ENCODE data around the gene ABO.
"Not testable (repeated sequence)": the region's sequence is repeated elsewhere in the genome, so short reads cannot be mapped to it uniquely, and the experiment has no call there.

The ABO gene

DNA sequence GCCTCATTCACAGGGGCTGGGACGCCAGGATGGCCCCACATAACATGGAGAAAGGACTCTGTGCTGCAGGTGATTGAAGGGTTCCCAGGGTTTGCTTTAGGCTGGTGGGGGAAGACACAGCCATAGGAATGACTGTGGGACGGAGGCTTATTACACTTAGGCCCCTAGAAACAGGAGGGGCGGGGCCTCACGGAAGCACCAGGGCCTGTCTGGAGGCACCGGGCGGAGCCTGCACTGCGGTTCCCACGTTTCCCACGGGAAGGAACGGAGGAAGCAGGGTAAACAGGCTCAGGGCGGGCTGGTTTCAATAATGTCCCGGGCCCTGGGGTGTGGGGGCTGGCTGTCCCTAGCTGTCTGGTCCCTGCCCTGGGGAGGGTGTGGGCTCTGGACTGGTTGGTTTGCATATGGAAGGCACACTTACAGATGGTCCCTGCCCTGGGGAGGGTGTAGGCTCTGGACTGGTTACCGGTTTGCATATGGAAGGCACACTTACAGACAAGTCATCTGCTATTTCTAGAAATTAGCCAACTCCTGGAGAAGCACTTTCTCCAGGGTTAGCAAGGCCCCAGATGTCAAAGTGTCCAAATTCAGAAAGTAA is 51.7 kb downstream of the ABO start:
- not testable (repeated sequence) for DNase-seq

DNA sequence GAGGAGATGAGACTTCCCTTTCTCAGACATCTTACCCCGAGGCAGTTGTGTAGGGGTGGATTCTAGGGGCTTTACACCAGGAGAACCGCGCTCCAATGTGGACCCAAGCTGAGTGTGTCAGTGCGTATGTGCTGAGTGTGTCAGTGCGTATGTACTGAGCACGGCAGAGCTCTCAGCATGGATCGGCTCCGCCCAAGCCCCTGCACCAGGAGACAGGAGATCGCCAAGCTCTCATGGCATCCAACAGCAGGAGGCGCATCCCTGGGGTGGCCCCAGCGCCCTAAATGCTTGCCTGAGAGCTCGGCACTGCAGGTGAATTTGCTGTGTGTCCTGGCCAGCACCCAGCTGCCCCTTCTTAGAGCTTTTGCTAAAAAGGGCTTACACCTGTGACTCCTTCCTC is 53.0 kb downstream of the ABO start:
- not testable (repeated sequence) for DNase-seq

DNA sequence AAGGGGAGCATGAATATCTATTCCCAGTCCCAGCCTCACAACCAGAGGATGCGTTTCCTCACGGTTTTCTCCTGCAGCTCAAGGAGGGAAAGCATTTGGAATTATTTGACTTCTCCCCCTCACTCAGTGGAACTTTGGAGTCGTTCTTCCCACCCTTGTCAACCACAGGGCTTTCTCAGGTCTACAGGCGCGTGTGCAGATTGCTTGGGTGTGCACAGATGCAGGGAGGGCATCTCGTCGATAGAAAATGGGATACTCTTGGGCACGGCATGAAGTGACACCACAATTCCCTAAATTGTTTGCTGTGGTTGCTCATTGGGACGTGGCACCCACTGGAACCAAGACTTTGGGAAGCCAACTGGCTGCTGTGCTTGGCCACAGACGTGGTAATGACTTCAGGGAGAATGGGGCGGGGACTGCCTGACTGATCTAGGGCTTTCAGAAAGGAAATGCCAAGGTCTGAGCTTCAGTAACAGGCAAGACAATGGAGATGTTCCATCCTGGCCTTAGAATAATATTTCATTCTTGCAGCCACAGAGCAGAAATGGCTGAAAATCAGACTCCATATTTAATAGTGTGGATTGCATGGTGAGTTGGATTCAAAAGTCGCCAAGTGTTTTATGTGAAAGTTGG is 53.7 kb downstream of the ABO start:
- DNase-seq: no peak

DNA sequence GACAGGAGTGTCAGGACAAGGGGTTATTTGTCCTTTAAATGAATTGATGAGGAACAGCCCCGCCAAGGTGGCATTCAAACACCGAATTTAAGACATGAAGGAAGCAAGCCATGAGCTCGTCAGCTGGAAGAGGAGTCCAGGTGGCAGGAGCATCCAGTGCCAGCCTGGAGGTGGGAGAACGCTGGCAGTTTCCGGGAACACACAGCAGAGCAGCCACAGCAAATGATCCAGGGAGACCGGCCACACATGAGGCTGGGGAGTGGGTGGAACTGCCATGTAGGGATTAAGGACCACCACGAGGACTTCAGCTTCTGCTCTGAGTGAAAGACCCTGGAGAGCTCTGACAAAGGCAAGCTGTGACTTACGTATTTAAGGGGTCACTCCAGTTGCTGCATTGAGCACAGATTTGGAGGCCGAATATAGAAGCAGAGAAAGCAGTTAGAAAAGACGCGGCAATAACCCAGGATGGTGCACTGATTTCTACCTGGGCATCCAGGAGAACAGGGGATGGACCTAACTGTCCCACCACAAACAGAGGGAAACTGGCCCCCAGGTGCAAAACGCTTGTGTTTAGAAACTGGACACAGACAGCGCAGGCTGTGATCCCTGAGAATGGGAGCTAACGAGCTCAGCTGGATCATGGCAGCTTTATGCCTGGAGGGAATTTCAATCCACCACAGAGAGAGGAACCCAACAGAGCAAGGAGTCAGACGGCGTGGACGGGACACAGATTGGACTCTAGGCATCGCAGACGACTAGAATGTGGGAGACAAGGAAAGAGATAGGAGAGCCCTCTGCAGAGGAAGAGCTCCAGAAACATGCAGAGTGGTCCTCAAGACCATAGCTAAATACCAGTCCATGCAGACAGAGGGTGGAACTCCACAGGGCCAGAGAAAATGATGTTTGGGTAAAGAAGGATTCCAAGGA is 56.7 kb downstream of the ABO start:
- not testable (repeated sequence) for DNase-seq

DNA sequence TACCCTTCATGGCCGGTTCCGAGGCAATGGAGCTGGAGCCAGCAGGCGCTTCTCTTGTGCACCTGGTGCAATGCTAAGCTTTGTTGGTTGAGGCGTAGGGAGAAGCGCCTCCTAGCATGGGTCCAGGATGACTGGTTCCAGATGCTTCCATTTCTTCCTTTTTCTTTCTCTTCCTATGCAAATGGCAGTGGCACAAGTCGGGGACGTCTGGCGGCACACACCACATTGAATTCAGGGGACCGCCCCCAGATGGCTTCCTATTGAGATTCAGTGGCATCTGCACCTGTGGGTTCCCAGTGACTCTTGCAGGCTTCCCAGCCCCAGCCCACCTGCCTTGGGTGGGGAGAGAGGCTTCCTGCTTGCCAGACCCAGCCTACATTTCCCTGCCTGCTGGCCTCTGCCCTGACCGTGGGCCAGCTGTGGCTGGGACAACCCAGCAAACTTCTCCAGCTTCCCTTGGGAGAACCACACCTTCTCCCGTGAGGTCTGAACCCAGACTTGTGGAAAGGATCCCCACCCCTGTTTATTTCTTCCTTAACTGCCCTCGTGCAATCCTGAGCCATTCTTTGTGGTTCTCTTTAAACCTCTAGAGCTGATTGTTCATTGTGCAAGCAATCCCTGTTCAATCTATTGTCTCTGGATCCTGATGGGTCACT is 57.5 kb downstream of the ABO start:
- not testable (repeated sequence) for DNase-seq

DNA sequence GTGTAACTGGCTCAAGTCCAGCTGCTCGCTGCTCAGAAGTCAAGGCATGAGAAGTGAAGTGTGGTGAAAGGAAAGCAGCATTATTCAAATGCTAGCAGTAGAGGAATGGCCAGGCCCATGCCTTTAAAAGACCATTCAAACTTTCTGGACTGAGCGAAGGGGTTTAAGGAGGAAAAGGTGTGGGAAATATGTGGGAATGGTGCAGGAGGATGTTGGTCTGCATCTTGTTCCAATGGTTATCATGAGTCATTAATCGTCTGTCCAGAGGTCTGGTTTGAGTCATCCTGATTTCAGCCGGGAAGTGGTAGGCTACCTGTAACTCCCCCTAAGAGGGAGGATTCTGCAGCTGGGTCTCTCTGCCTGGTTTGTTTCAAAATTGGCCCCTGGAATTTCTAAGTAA is 60.7 kb downstream of the ABO start:
- DNase-seq: not testable (repeated sequence)

DNA sequence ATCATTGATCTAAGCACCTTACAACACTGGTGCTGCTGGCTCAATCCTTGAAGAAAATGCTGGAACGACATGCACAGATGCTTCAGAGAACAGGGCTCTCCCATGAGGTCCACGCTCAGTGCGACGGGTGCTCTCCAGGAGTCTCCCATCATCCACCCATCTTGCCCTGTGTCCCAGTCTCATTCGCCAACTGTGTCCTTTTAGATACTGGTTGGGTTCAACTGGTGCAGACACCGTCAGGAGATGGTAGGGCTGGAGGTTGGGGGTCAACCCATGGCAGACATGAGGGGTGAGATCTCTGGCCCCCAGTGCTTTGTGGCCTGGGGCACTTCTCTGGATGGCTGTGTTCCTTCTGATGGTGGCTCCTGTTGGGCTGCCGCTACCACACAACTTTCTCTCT is 64.4 kb downstream of the ABO start:
- DNase-seq: no peak

DNA sequence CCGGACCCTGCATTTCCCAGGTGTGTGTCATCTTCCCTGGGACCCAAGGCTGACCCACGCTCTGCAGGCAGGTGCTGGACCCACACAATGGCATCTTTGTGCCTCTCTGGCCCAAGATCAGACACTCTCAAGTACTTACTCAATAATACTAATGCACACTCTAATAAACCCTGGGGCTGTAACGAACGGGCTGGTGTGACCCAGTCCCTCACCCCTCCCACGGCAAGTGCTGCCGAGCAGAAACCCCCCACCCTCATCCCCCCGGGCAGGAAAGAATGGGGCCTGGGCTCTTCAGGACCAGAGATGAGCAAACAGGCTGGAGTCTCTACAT is 64.8 kb downstream of the ABO start:
- DNase-seq: no peak

DNA sequence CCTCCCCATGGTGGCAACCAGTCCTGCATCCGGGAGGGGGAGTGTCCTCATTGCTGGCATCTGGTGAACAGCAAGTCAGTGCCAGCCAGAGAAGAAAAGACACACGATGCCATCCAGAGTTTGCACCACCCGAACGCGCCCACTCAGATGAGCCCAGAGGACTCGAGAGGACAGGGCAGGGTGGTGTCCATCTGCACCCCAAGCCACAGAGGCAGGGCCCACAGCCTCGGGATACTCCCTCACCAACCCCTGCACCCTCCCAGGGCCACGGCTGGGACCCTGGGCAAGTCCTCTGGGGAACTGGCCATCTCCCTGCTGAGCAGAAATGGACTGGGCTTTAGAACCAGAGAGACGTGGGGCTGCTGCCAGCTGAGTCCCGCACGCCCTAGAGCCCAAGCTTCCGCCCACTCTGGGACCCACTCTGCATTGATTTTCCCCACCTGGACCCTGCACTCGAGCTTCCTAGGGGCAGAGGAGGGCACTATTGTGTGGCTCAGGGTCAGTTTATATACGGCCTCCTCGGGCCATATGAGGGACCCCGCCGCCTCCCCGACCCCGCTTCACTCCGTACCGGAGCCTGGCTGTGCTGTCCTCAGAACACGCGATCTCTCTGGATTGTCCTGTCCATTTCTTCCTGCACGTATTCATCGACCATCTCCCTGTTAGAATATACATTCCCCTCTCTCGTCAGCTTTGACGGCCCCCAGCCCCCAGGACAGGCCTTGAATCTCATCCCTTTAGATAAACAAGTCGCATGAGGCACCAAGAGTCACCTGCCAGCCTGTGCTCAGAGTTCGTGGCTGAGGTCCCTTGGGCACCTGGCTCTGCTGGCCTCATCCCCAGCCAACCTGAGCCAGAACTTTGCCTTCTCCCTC is 65.4 kb downstream of the ABO start:
- not testable (repeated sequence) for DNase-seq

DNA sequence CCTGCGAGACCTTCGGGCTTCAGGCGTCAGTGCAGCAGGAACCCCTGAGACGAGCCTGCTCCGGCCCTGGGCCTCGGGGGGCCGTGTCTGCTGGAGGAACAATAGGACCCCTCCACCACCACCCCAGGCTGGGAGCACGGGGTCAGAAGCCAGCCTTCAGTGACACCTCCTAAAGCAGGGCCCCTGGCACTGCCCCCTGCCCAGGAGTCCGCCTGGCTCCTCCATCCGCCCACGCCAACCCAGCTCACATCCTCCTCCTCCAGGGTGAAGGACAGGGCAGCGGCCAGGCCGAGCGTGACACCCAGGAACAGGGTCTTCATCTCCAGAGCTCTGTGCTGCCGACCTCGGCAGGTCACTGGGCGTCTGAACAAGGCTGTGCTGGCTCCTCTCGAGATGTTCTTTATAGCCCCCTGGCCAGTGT is 66.1 kb downstream of the ABO start, which contains the start of gene OBP2B:
Gene OBP2B (minus strand): TSS at position 371 of the 421 bp plus-strand sequence. CDS start 51 bp downstream, at position 320.
- DNase-seq: not testable (repeated sequence)

DNA sequence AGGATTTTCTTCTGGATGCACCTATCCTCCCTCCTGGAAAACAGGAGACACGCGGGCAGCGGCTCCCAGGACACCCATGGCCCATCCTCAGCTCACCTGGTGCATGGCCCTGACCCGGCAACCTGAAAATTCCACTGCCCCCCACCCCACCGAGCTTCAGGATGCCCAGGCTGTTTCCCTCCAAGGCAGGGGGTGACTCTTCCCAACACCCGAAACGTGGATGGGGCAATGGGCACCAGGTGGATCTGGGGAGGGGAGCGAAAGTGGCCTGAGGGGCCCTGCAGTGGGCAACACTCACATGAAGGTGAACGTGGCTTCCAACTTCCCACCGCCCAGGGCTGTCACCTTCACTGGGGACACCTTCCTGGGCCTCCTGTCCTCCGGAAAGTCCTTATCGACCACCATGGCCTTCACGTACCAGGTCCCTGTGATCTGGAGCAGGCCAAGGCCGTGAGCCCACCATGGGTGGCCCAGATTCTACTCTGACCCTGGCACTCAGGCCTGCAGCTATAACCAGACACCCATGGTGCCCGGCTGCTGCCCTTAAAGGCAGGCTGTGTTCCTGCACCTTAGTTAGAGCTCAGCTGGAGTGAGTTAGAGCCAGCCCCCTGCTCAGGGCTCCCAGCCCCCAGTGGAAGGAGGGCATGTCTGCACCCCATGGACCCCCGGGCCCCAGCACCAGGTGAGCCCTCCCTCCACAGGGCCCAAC is 66.7 kb downstream of the ABO start:
- not testable (repeated sequence) for DNase-seq

DNA sequence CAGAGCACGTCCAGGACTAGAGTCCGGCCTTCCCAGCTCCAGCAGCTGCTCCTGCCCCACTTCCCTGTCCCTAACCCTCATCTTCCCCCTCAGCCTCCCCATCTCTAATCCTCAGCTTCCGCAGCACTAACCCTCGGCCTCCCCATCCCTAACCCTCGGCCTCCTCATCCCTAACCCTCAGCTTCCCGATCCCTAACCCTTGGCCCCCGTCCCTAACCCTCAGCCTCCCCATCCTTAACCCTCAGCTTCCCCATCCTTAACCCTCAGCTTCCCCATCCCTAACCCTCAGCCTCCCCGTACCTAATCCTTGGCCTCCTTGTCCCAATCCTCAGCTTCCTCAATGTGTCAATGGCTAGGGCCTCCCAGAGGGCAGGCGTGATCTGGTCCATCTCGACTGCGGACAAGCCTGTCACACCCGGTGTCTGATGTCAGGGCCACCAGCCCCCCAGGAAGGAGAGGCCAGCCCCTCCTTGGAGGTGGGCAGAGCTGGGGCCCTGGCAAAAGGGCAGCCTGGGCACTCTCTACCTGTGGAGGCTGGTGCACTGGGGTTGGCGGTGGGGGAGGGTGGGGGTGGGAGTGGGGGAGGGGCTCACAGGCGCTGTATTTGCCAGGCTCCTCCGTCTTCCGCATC is 67.3 kb downstream of the ABO start:
- no peak for DNase-seq

DNA sequence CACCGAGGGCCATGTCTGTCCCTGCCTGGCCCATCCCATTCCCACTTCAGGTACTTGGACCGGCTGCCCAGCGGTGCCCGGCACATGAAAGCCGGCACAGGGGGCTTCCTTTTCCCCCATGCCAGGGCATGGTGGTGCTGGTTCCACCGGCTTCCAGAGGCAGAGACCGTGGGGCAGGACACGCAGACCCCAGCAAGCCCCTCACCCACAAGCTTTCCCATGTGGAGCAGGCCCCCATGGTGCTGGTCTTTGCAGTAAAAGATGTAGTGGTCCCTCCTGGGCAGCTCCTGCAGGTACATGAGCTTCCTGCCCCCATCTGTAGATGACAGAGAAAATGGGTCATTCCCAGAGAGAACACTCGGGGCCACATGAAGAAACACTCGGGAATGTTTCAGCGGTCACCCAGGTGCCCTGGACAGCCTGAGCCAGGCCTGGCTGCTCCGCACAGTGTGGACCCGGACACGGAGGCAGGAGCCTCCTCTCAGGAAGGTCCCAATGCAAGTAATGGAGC is 67.9 kb downstream of the ABO start:
- DNase-seq: no peak

DNA sequence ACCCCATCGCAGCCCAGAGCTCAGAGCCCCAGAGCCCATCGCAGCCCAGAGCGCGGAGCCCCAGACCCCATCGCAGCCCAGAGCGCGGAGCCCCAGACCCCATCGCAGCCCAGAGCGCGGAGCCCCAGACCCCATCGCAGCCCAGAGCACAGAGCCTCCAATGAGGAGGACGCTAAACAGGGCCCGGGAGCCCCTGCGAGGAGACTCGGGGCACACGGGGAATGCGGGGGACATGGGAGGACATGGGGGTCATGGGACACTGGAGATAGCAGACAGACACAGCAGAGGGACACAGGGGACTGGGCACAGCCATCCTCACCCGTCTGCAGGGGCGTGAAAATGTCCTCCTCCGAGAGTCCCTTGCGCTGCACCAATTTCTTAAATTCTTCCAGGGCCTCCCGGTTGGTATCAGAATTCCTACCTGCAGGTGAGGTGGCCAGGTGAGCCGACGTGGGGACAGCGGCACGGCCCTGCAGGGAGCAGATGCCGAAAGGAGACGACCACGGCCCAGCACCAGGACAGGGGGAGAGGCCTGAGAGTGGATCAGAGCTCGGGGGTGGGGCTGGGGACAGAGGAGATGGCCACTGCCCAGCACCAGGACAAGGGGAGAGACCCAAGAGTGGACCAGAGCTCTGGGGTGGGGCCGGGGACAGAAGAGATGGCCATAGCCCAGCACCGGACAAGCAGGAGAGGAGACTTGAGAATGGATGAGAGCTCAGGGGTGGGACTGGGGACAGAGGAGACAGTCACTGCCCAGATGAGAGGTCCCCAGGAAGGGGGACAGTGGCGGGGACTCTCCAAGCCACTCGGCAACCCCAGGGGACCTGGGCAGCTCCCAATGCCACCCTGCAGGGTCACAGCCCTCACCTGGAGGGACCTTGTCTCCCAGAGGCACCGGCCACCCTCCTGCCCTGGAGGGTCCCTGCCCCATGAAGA is 68.7 kb downstream of the ABO start:
- no peak for DNase-seq

DNA sequence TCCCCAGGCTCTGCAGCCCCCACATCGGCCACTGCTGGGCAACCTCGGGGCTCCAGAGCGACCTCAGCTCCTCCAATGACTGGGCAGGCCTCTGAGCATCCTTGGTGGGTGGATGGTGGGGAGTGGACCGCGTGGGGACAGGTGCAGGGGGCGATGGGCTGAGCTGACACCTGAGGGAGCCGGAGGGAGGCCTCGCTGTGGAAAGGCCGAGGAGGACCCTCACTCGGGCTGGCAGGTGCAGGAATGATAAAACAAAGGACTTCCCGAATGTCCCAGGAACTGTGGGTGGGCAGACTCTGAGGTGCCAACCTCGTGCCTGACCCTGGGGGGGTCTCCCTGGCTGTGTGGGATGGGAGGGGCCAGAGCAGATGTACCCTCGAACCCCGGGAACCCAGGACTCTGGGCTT is 69.5 kb downstream of the ABO start:
- not testable (repeated sequence) for DNase-seq
